Osteoblast (primary cell): Measurements from ENCODE around the gene TMEM181. TPM values are rescaled to one million over a fixed set of nuclear protein-coding genes. Genes with fewer than 3 reads are reported as not detected.

ENCODE experiments used
- DNase-seq: peaks from one replicate; pipeline ENCODE4 v3.0.0; 2011; ENCODE audit warnings: low spot score, mixed read lengths; ENCODE audit not compliant: insufficient read length; ENCODE audit errors: missing footprints
- H2AFZ ChIP-seq: 2 replicates; pipeline ENCODE4 v1.6.0; 2011; ENCODE audit warnings: mild to moderate bottlenecking, low read length
- H3K27ac ChIP-seq: 2 replicates; pipeline ENCODE4 v1.5.1; 2011; ENCODE audit warnings: mild to moderate bottlenecking, low read depth, low read length, moderate library complexity
- H3K27me3 ChIP-seq: 2 replicates; pipeline ENCODE4 v1.6.0; 2012; ENCODE audit warnings: mild to moderate bottlenecking, control low read depth, inconsistent platforms, low read length, moderate library complexity; ENCODE audit not compliant: insufficient read depth
- H3K36me3 ChIP-seq: 2 replicates; pipeline ENCODE4 v1.5.1; 2011; ENCODE audit warnings: mild to moderate bottlenecking, low read length, control low read depth, moderate library complexity; ENCODE audit not compliant: insufficient read depth
- H3K4me1 ChIP-seq: 2 replicates; pipeline ENCODE4 v1.5.1; 2011; ENCODE audit warnings: mild to moderate bottlenecking, low read length, control low read depth, moderate library complexity; ENCODE audit not compliant: insufficient read depth
- H3K4me2 ChIP-seq: 2 replicates; pipeline ENCODE4 v1.6.0; 2011; ENCODE audit warnings: mild to moderate bottlenecking, low read length; ENCODE audit not compliant: insufficient read depth
- H3K4me3 ChIP-seq: fragments of 200-600 bp; sonication (generic); 3 replicates; pipeline ENCODE4 v1.5.1; 2012; ENCODE audit warnings: mild to moderate bottlenecking, low read length, inconsistent platforms; ENCODE audit not compliant: insufficient read depth
- H3K79me2 ChIP-seq: 2 replicates; pipeline ENCODE4 v1.6.0; 2012; ENCODE audit warnings: mild to moderate bottlenecking, low read length, control low read depth, inconsistent platforms; ENCODE audit not compliant: insufficient read depth
- H3K9me3 ChIP-seq: 2 replicates; pipeline ENCODE4 v1.5.1; 2011; ENCODE audit warnings: low read depth, low read length, control low read depth
- H4K20me1 ChIP-seq: 2 replicates; pipeline ENCODE4 v1.6.0; 2012; ENCODE audit warnings: mild to moderate bottlenecking, low read length, control low read depth; ENCODE audit not compliant: insufficient read depth
- CTCF ChIP-seq: IDR thresholded peaks from 2 replicates; pipeline ENCODE4 v1.5.1; 2011; ENCODE audit warnings: mild to moderate bottlenecking, low read depth, low read length, moderate library complexity; ENCODE audit errors: extremely low read depth
- total RNA-seq: library from RNA; depleted of rRNA; stranded (reverse); fragments of >200 nt; gene quantifications from 2 replicates; pipeline ENCODE4 v1.2.3, GENCODE V29; 2012

Gene TMEM181
- total RNA-seq, 1 donor: 43.8 TPM

- Histone ChIP-seq H3K4me3 (no peak overlapping the region), H3K9me3 (no peaks in the 10 kb centered on the region), H2AFZ (no peak overlapping the region)
Observed at GRCh38 chr6:158662607-158662953, 102.7 kb downstream of the TMEM181 start.

GRCh38 chr6:158662954-158663624 is 103.2 kb downstream of the TMEM181 start:
- no peak overlapping the region for H3K4me2 ChIP-seq
- no peaks in the 10 kb centered on the region for H3K27me3 ChIP-seq
- H2AFZ ChIP-seq: no peak overlapping the region
- H3K9me3 ChIP-seq: no peaks in the 10 kb centered on the region
- no peak for DNase-seq
- TF ChIP-seq CTCF: no peak
- H3K36me3 ChIP-seq: no peaks in the 10 kb centered on the region
- H4K20me1 ChIP-seq: no peaks in the 10 kb centered on the region
- peaks cover 8% of the 10 kb centered on the region for H3K4me1 ChIP-seq
- H3K79me2 ChIP-seq: no peaks in the 10 kb centered on the region
- H3K4me3 ChIP-seq: no peak overlapping the region
- H3K27ac ChIP-seq: no peak overlapping the region

More at GRCh38 chr6:158662607-158662953, 102.7 kb downstream of the TMEM181 start:
- no peaks in the 10 kb centered on the region for H4K20me1 ChIP-seq
- no peak for DNase-seq
- TF ChIP-seq CTCF: no peak
- no peak overlapping the region for H3K27ac ChIP-seq
- no peaks in the 10 kb centered on the region for H3K36me3 ChIP-seq
- no peak overlapping the region for H3K4me2 ChIP-seq
- peaks cover 8% of the 10 kb centered on the region for H3K4me1 ChIP-seq
- H3K27me3 ChIP-seq: no peaks in the 10 kb centered on the region
- no peaks in the 10 kb centered on the region for H3K79me2 ChIP-seq

GRCh38 chr6:158663625-158664165 is 103.8 kb downstream of the TMEM181 start:
- no peaks in the 10 kb centered on the region for H3K27me3 ChIP-seq
- no peaks in the 10 kb centered on the region for H3K9me3 ChIP-seq
- H3K27ac ChIP-seq: no peak overlapping the region
- no peaks in the 10 kb centered on the region for H3K79me2 ChIP-seq
- peaks cover 8% of the 10 kb centered on the region for H3K4me1 ChIP-seq
- no peak for DNase-seq
- H2AFZ ChIP-seq: no peak overlapping the region
- no peak overlapping the region for H3K4me3 ChIP-seq
- no peak for TF ChIP-seq CTCF
- no peak overlapping the region for H3K4me2 ChIP-seq
- no peaks in the 10 kb centered on the region for H3K36me3 ChIP-seq
- H4K20me1 ChIP-seq: no peaks in the 10 kb centered on the region

GRCh38 chr6:158665332-158665731 is 105.4 kb downstream of the TMEM181 start:
- H4K20me1 ChIP-seq: no peaks in the 10 kb centered on the region
- H3K4me1 ChIP-seq: peaks cover 8% of the 10 kb centered on the region
- no peak overlapping the region for H3K4me3 ChIP-seq
- DNase-seq: no peak
- no peaks in the 10 kb centered on the region for H3K79me2 ChIP-seq
- no peak for TF ChIP-seq CTCF
- H3K9me3 ChIP-seq: no peaks in the 10 kb centered on the region
- no peak overlapping the region for H3K4me2 ChIP-seq
- no peak overlapping the region for H3K27ac ChIP-seq
- no peaks in the 10 kb centered on the region for H3K36me3 ChIP-seq
- H2AFZ ChIP-seq: no peak overlapping the region
- no peaks in the 10 kb centered on the region for H3K27me3 ChIP-seq
